B cell (primary cell): ENCODE measurements around the gene SCARB2. TPM values are rescaled to one million over a fixed set of nuclear protein-coding genes. Genes with fewer than 3 reads are reported as not detected.

Experiments
- ATAC-seq: fragments of 200-7000 bp; cut with Tn5 transposase; one replicate; pipeline ENCODE4 v1.10.0; 2021; ENCODE audit warnings: low read depth, mild to moderate bottlenecking, moderate number of reproducible peaks, moderate library complexity
- CTCF ChIA-PET: fragments of 350-600 bp; sonication (Branson Sonifier 250); formaldehyde crosslinking; loops from one replicate; lab custom pipeline; 2021; ENCODE audit warnings: antibody characterized with exemption, inconsistent platforms; lab: Charles Lee
- POLR2A ChIA-PET: fragments of 350-600 bp; sonication (Branson Sonifier 250); formaldehyde crosslinking; loops from one replicate; lab custom pipeline; 2021; ENCODE audit warnings: antibody characterized with exemption; lab: Charles Lee
- DNase-seq: peaks from one replicate; pipeline ENCODE4 v3.0.0; 2013
- H2AFZ ChIP-seq: 2 replicates; pipeline ENCODE4 v1.6.1; 2012; ENCODE audit warnings: mild to moderate bottlenecking, low read depth, low read length; ENCODE audit not compliant: insufficient read depth, poor library complexity, severe bottlenecking
- H3K27ac ChIP-seq, 2 donors: 1 replicate in 1 of 2; 2 replicates in 1 of 2; pipeline ENCODE4 v1.5.1; 2012 to 2013; ENCODE audit warnings: low read length in 2 of 2, mild to moderate bottlenecking in 2 of 2, moderate library complexity in 1 of 2
- H3K27me3 ChIP-seq, 4 experiments: fragments of 200-600 bp in 1 of 4; sonication (generic) in 1 of 4; replicated peaks in 1 of 4; 1 replicate in 2 of 4; 2 replicates in 2 of 4; pipeline versions ENCODE4 v1.6.1 to v1.7.0; 2013 to 2016; ENCODE audit warnings: low read length in 3 of 4, mild to moderate bottlenecking in 2 of 4, mixed read lengths in 1 of 4, moderate library complexity in 1 of 4; ENCODE audit not compliant: insufficient read depth in 4 of 4, control insufficient read depth in 3 of 4; ENCODE audit errors: control extremely low read depth in 1 of 4
- H3K36me3 ChIP-seq, 2 experiments: replicated peaks in 1 of 2; 1 replicate in 1 of 2; 2 replicates in 1 of 2; pipeline versions ENCODE4 v1.6.1 to v1.7.1; 2013; ENCODE audit warnings: low read length in 1 of 2; ENCODE audit not compliant: insufficient read depth in 2 of 2, control insufficient read depth in 1 of 2; ENCODE audit errors: control extremely low read depth in 1 of 2, extremely low read depth in 1 of 2
- H3K4me1 ChIP-seq, 2 donors: fragments of 200-600 bp in 1 of 2; sonication (generic) in 1 of 2; 1 replicate in 1 of 2; 2 replicates in 1 of 2; pipeline versions ENCODE4 v1.5.1 to v1.6.1; 2013 to 2017; ENCODE audit warnings: low read length in 2 of 2; ENCODE audit not compliant: control insufficient read depth in 2 of 2, insufficient read depth in 2 of 2
- H3K4me2 ChIP-seq: replicated peaks from 2 replicates; pipeline ENCODE3; 2012; ENCODE audit warnings: mild to moderate bottlenecking, low read depth, low read length; ENCODE audit not compliant: poor library complexity, severe bottlenecking
- H3K4me3 ChIP-seq, 5 experiments: fragments of 200-600 bp in 1 of 5; sonication (generic) in 1 of 5; 1 replicate in 3 of 5; 2 replicates in 2 of 5; pipeline versions ENCODE4 v1.5.1 to v1.7.0; 2011 to 2016; ENCODE audit warnings: low read length in 4 of 5, mild to moderate bottlenecking in 4 of 5, low read depth in 2 of 5, control low read depth in 1 of 5, moderate library complexity in 1 of 5; ENCODE audit not compliant: insufficient read depth in 1 of 5; ENCODE audit errors: control extremely low read depth in 1 of 5, extremely low read depth in 1 of 5
- H3K79me2 ChIP-seq: fragments of 200-600 bp; sonication (generic); one replicate; pipeline ENCODE4 v1.6.0; 2016; ENCODE audit warnings: low read length; ENCODE audit not compliant: control insufficient read depth, insufficient read depth
- H3K9ac ChIP-seq: fragments of 200-600 bp; sonication (generic); 2 replicates; pipeline ENCODE4 v1.6.1; 2017; ENCODE audit warnings: mild to moderate bottlenecking, low read length, moderate library complexity
- H3K9me3 ChIP-seq, 3 donors: one replicate each; pipeline versions ENCODE4 v1.6.1 to v1.7.1; 2013; ENCODE audit warnings: low read length in 2 of 3; ENCODE audit not compliant: control insufficient read depth in 2 of 3, insufficient read depth in 1 of 3; ENCODE audit errors: control extremely low read depth in 1 of 3
- H4K20me1 ChIP-seq: 2 replicates; pipeline ENCODE4 v1.6.0; 2012; ENCODE audit warnings: mild to moderate bottlenecking, low read length; ENCODE audit not compliant: insufficient read depth, control insufficient read depth, poor library complexity, severe bottlenecking
- H3K27ac Mint-ChIP-seq: one replicate; pipeline ENCODE4 v1.8.0; 2021; ENCODE audit warnings: mixed read lengths
- H3K27me3 Mint-ChIP-seq: one replicate; pipeline ENCODE4 v1.8.0; 2021; ENCODE audit warnings: mixed read lengths
- H3K4me1 Mint-ChIP-seq: one replicate; pipeline ENCODE4 v1.8.0; 2021; ENCODE audit warnings: mixed read lengths
- H3K4me3 Mint-ChIP-seq: one replicate; pipeline ENCODE4 v1.8.0; 2021; ENCODE audit warnings: mixed read lengths
- H3K9me3 Mint-ChIP-seq: one replicate; pipeline ENCODE4 v1.8.0; 2022; ENCODE audit warnings: mixed read lengths; ENCODE audit not compliant: insufficient read depth
- EZH2 ChIP-seq: IDR thresholded peaks from 2 replicates; pipeline ENCODE4 v1.6.1; 2012; ENCODE audit warnings: borderline replicate concordance, low read depth, mild to moderate bottlenecking, moderate library complexity, low read length; ENCODE audit not compliant: insufficient read depth, poor library complexity, severe bottlenecking
- WGBS: methylation state at CpG from one replicate; pipeline ENCODE4 v1.1.5; 2013; ENCODE audit warnings: missing lambda C conversion rate; ENCODE audit not compliant: insufficient coverage; 5-methylcytosine and 5-hydroxymethylcytosine counted together
- intact Hi-C: fragments of 100-400 bp; cut with micrococcal nuclease; formaldehyde crosslinking; loops from one replicate; pipeline ENCODE4 v1.10.0; 2022
- polyA plus RNA-seq: library from polyadenylated mRNA; depleted of rRNA; stranded (reverse); fragments of >200 nt; gene quantifications from 2 replicates; pipeline ENCODE4 v1.2.3, GENCODE V29; 2012
- total RNA-seq, 2 donors: library from RNA; stranded (reverse); fragments of 120-200 nt in 1 of 2; gene quantifications; 1 replicate in 1 of 2; 2 replicates in 1 of 2; pipeline versions ENCODE4 v1.2.3 to v1.2.4, GENCODE V29; 2013 to 2022
- TF ChIP-seq, protein P1 (sequence below): fragments of 200-600 bp; IDR thresholded peaks from one replicate; pipeline ENCODE4 v1.8.0; 2022; ENCODE audit warnings: antibody characterized with exemption, mild to moderate bottlenecking

Gene SCARB2
- total and polyA plus RNA-seq, 2 donors (not counting 1 experiment from before 2014, with no cell fraction given), result 7.8 to 30.3 TPM

DNA sequence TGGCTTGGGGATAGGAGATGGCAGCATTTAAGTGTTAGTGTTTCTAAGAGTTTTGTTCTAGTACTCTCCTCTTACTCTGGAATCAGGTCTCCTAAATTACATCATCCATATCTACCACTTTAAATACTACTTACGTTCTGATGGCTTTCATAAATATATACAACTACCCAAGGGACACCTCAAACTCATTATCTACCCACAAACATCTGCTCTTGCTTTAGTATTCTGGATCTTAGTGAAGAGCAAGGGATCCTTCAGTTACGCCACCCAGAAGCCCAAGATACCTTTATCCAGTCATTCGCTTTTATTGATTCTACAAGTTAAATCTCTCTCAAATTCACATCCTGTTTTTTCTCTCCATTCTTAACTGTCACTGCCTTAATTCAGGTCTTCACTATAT, 72.4 kb downstream of the SCARB2 start:
- Mint-ChIP-seq H3K27me3 (no peaks in the 10 kb centered on the region), H3K9me3 (no peaks in the 10 kb centered on the region), H3K4me1 (peaks cover 15% of the 10 kb centered on the region), H3K4me3 (no peak overlapping the region), H3K27ac (no peak overlapping the region)
- TF ChIP-seq EZH2, result no peak
- TF ChIP-seq, protein P1, sequence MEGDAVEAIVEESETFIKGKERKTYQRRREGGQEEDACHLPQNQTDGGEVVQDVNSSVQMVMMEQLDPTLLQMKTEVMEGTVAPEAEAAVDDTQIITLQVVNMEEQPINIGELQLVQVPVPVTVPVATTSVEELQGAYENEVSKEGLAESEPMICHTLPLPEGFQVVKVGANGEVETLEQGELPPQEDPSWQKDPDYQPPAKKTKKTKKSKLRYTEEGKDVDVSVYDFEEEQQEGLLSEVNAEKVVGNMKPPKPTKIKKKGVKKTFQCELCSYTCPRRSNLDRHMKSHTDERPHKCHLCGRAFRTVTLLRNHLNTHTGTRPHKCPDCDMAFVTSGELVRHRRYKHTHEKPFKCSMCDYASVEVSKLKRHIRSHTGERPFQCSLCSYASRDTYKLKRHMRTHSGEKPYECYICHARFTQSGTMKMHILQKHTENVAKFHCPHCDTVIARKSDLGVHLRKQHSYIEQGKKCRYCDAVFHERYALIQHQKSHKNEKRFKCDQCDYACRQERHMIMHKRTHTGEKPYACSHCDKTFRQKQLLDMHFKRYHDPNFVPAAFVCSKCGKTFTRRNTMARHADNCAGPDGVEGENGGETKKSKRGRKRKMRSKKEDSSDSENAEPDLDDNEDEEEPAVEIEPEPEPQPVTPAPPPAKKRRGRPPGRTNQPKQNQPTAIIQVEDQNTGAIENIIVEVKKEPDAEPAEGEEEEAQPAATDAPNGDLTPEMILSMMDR, result no peak
- Histone ChIP-seq H3K9ac (no peak overlapping the region), H2AFZ (no peak overlapping the region), H3K4me1 (peaks cover 0 to 8% of the 10 kb centered on the region in 2 donors), H4K20me1 (peaks cover 14% of the 10 kb centered on the region), H3K4me2 (no peak overlapping the region), H3K9me3 (no peaks in the 10 kb centered on the region), H3K36me3 (peaks cover 1 to 39% of the 10 kb centered on the region in 2 experiments), H3K4me3 (no peak overlapping the region), H3K27ac (no peak overlapping the region), H3K79me2 (peaks cover 66% of the 10 kb centered on the region), H3K27me3 (no peaks in the 10 kb centered on the region)
- DNase-seq (no peak), ATAC-seq (no peak)
- 100% methylated on average over 3 of the region's 3 CpGs for WGBS
- CTCF ChIA-PET, result no interaction called here
- POLR2A ChIA-PET, result no interaction called here
- intact Hi-C loops, result no loop called here

DNA sequence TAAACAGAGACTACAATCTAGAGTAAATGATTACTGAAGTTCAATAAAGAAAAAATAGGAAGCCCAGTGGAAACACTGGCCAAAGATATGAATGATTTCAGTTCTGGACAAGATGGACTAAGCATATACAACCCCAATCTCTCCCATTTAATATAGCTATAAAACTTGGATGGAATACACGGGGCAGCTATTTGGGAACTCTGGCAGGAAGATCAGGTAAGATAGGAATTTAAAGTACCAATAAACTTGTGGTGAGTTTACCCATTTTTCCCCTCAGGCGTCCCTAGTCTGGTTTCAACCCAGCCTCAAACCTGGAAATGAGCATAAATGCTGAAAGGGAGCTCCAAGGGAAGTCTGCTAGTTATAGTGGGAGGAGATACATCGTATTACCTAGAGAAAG, 85.9 kb downstream of the SCARB2 start:
- H3K27me3 Mint-ChIP-seq, result no peaks in the 10 kb centered on the region
- peaks cover 1 to 47% of the 10 kb centered on the region in 2 experiments for H3K36me3 ChIP-seq
- intact Hi-C loops, result no loop called here
- no peaks in the 10 kb centered on the region for H3K9me3 ChIP-seq
- H4K20me1 ChIP-seq, result no peaks in the 10 kb centered on the region
- no peak overlapping the region for H3K4me3 Mint-ChIP-seq
- ChIA-PET CTCF (no interaction called here), POLR2A (no interaction called here)
- no peaks in the 10 kb centered on the region for H3K4me1 Mint-ChIP-seq
- DNase-seq, result no peak
- no peaks in the 10 kb centered on the region for H3K27me3 ChIP-seq
- no peak overlapping the region for H3K4me2 ChIP-seq
- H2AFZ ChIP-seq, result no peak overlapping the region
- no peak overlapping the region for H3K9ac ChIP-seq
- 100% methylated on average over 1 of the region's 3 CpGs for WGBS
- no peaks in the 10 kb centered on the region for H3K79me2 ChIP-seq
- H3K27ac ChIP-seq, result no peak overlapping the region
- TF ChIP-seq, protein P1, result no peak
- no peak for TF ChIP-seq EZH2
- ATAC-seq, result no peak
- H3K4me3 ChIP-seq, result no peak overlapping the region
- H3K27ac Mint-ChIP-seq, result no peak overlapping the region
- H3K9me3 Mint-ChIP-seq, result no peaks in the 10 kb centered on the region
- no peaks in the 10 kb centered on the region for H3K4me1 ChIP-seq
